CD4-positive, alpha-beta T cell treated with Interferon gamma for 1 hour (primary cell): ENCODE measurements around the gene ZMYM1.
"Not testable (repeated sequence)": the region's sequence is repeated elsewhere in the genome, so short reads cannot be mapped to it uniquely, and the experiment has no call there.

Experiments used
- DNase-seq: peaks from one replicate; pipeline ENCODE4 v3.0.0-alpha.2; 2020

The ZMYM1 gene

DNA sequence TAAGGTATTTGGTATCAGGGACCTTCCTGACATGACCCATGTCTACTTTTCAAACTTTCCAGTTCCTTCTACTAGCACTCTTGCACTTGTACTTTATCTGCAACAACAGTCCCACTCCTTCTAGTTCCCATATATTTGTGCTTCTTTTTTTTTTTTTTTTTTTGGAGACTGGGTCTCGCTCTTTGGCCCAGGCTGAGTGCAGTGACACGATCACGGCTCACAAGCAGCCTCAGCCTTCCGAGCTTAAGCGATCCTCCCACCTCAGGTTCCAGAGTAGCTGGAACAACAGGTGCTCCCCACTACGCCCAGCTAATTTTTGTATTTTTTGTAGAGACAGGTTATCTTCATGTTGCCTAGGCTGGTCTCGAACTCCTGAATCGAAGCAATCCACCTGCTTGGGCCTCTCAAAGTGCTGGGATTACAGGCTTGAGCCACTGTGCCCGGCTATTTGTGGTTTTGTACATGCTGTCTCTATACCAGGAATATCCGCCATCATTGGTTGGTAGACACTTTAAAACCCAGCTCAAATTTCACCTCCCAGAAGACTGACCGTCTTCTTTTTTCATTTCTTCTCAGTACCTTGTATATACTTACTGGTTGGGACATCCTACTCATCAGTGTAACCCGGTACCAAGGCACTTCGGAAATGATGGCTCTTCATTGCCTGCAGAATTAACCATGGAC, 1.1 kb downstream of the ZMYM1 start:
- no peak for DNase-seq

DNA sequence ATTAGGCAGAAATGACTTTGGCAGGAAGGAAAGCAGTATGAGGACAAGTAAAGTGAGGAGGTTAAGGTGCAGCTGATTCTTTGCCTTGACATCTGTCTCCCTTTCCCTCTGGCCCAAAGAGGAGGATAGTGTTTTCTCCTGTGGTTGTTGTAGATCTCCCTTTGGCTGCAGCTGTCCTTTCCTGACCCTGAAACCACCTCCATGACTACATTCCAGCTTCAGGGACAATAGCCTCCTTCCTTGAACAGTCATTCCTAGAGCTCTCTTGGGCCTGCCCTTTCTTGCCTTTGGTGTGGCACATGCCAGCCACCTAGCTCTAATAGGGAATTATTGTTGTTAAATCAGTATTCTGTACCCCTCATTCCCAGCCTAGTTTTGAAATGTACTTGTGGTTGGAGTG, 6.2 kb downstream of the ZMYM1 start:
- no peak for DNase-seq

DNA sequence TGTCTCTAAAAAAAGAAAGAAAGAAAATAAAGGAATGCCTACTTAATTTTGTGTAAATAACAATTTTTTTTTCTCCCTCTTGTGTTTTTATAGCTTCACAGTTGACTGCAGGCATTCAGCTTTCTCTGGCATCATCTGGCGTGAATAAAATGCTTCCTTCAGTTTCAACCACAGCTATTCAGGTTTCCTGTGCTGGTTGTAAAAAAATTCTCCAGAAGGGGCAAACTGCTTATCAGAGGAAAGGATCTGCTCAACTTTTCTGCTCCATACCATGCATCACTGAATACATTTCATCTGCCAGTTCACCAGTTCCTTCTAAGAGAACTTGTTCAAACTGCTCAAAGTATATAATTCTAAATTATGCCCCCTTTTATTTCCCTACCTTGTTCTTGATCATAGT, 18.0 kb downstream of the ZMYM1 start:
- DNase-seq = no peak

DNA sequence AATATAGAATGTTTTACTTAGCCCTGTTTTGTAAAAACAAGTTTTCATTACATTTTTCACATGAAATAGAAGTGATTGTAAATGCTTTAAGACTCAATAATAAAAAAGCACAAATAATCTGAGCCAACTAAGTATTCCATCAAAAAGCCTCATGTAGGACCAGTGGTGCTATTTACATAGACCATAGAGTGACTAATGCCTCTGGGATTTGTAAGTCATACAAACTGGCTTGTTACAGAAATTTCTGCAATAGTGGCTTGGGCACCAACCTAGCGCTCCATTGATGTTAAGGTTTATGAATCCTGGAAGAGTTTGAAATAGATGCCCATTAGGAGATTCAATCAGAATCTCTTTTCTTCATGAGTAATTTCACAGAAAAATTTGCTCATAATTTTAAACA, 31.9 kb downstream of the ZMYM1 start:
- DNase-seq = no peak

DNA sequence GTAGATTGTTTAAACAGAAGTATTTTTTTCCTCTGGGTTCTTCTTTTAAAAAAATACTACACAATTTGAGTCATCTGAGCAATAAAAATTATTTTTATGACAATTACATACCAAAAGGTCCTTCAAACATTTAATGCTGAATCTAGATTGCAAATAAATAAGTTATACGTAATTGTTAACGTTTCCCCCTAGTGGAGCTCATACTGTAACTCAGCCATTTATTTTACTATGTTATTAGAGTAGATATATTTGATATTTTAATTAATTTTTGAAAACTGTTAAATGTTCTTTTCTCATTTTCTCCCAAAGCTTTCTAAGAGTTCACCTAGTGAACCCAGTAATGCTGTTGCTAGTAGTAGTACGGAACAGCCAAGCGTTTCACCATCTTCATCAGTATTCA, 33.5 kb downstream of the ZMYM1 start:
- no peak for DNase-seq

DNA sequence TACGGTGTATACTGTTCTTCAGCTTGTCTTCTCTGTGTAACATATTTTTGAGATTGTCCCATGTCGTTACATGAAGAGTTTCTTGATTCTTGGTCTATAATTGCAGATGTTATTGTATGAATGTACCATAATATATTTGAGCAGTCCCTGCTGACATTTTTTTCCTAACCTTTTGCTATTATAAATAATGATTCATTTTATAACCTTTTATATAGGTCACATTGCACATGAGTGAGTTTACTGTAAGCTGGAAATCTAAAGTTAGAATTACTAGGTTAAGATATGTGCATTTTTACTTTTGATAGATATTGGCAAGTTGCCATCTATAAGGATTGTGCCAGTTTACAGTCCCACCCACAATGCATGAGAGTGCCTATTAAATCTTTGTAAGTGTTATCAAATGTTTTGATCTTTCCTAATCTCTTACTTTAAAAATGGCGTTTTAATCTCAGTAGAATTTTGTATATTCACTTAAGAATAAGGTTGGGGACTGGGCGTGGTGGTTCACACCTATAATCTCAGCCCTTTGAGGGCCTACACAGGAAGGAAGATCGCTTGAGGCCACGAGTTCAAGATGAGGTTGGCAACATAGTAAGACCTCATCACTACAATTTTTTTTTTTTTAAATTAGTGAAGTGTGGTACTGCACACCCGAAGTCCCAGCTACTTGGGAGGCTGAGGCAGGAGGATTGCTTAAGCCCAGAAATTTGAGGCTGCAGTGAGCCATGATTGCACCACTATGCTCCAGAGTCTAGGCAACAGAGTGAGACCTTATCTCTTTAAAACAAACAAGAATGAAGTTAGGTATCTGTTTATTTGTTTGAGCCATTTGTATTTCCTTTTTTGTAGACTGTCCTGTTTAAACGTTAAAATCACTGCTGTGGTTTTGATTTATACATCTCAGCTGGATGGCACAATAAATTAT, 36.5 kb downstream of the ZMYM1 start:
- no peak for DNase-seq

DNA sequence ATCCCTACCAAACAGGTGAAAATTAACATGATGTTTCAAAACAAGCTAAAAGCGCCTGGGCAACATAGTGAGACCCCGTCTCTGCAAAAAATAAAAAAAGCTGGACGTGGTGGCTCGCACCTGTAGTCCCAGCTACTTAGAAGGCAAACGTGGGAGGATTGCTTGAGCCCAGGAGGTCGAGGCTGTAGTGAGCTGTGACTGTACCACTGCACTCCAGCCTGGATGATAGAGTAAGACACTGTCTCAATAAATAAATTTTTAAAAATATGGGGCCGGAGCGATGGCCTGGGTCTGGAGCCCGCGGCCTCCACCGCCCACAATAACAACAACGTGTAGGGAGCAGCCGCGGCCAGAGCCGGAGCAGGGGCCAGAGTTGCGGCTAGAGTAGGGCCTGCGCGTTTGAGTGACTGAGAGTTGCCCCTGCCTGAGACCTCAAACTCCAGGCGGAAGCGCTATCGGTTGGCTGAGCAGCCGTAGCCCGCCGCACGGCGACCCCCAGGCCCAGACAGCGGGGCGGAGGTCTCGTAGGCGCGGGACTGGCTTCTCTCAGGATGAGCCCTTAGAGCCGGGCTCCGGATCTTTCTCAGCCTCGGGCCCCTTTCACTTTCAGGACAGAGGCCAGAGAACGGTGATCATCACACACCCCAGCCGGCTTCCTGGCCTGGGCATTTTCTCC, 41.4 kb downstream of the ZMYM1 start:
- no peak for DNase-seq

DNA sequence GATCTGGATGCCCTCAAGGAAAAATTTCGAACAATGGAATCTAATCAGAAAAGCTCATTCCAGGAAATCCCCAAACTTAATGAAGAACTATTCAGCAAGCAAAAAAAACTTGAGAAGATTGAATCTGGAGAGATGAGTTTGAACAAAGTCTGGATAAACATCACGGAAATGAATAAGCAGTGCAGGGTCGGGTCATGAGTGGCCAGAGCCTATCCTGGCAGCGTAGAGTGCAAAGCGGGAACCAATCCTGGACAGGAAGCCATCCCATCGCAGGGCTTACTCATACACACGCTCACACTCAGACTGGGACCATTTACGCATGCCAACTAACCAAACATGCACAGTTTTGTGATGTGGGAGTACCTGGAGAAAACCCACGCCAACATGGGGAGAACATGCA, 43.1 kb downstream of the ZMYM1 start:
- no peak for DNase-seq

DNA sequence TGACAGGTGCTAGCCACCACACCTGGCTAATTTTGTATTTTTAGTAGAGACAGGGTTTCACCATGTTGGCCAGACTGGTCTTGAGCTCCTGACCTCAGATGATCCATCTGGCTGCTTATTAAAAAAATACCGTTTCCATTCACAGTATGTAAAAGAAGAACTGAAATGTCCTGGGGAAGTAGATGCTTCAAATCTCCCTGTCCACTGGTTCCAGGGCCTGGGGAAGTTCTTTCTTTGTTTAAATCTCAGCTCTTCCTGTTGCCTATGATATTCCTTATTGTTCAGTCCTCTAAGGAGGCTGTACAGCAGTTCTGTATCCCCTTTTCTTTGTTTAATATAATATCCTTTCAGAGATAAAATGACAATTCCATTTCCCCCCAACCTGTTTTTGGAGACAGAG, 47.4 kb downstream of the ZMYM1 start:
- no peak for DNase-seq

DNA sequence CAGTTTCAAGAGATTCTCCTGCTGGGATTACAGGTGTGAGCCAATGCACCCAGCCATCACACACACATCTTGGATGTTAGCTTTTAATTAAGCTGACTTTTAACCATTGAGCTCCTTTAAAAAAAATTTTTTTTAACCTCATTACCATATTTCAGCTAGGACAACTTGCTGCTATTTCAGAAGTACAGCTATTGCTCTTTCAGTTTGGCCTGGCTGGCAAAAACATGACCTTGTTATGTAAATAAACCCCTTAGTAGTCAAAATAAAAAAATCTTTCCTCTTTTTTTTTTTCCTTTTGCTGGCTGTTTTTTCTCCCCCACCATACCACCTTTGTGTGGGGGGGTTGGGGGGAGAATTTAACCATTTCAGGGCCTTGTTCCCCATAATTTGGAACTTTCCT, 49.9 kb downstream of the ZMYM1 start:
- DNase-seq = no peak

DNA sequence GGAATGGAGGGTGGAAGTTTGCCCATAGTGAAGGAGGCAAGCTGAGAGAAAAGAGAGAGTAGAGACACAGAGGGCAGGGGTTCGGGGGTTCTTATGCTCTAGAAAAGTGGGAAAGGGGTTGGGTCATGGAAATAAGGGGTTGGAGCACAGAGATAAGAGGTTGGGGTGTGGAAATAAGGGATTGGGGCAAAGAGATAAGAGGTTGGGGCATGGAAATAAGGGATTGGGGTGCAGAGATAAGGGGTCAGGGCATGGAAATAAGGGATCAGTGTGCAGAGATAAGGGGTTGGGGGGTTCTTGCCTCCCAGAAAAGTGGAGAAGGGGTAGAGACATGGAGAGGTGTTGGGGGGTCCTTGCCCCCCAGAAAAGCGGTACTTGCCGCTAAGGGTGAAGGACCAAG, 57.6 kb downstream of the ZMYM1 start:
- DNase-seq = no peak

DNA sequence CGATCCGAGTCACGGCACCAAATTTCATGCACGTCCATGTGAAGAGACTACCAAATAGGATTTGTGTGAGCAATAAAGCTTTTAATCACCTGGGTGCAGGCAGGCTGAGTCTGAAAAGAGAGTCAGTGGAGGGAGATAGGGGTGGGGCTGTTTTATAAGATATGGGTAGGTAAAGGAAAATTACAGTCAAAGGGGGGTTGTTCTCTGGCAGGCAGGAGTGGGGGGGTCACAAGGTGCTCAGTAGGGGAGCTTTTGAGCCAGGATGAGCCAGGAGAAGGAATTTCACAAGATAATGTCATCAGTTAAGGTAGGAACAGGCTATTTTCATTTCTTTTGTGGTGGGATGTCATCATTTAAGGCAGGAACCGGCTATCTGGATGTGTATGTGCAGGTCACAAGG, 58.4 kb downstream of the ZMYM1 start:
- DNase-seq = not testable (repeated sequence)

DNA sequence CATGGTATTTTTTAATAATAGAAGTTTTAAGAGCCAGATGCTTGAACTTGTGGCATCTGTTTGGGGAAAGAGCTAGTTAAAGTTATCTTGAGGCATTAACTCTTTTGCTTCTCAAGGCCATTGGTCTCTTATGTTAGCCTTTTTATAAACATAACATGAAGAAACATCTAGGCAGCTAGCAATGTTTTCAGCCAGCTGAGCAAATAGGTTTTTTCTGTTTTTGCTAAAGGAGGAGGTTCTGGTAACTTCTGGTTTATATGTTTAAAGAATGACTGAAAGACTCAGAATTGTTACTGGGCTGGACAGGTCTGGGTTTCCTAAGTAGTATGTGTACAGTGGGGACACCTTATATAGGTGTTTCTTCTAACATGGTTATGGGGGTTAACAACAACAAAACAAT, 63.1 kb downstream of the ZMYM1 start:
- not testable (repeated sequence) for DNase-seq

DNA sequence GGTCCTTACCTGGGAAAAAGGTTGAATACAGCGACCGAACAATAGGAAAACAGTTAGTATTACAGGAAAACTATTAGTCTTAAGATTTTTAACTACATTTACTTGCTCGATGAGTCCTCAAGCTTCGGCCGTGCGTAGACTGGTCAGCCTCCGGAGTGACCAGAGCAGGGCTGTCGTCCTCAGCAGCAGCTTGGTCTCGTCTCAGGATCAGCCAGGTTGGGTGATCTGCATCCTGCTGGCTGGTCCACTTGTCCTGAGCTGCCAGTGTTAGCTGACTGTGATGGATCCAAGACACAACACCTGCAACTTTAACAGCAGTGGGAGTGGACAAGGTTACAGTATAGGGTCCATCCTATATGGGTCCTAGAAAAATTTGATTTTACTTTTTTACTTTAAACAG, 63.5 kb downstream of the ZMYM1 start:
- not testable (repeated sequence) for DNase-seq

DNA sequence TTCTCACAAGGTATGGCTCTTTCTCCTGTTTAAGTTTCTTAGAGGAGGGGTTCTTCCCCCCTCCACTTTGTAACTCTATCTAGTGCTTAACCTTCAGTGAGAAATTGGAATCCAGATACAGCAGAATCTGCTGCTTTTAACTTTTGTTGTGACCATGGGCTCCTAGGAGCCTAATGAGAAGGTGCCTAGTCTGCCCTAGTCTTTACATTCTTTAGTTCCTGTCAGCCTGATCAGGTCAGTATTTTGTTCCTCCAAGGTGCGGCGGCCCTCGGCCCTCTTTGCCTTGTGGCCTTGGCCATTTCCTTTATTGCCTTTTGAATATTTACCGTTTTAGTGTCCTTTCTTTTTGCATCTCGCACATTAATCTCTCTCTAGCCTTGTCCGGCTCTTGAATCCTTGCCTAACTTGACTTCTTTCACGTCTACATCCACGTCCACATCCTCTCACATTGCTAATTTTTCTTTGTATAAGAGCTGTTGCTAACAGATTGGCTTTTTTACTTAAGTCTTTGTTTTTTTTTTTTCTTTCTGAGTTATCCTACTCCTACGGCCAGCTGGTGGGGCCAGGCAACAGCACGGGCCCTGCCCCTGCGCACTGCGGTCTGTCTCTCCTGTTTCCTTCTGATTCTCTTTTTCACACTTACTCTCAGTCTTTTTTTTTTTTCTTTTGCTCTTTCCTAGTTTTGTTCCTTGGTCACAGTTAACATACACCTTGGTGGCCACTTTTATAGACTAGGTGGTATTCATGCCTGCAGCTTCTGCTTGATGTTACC, 64.7 kb downstream of the ZMYM1 start:
- DNase-seq = no peak

DNA sequence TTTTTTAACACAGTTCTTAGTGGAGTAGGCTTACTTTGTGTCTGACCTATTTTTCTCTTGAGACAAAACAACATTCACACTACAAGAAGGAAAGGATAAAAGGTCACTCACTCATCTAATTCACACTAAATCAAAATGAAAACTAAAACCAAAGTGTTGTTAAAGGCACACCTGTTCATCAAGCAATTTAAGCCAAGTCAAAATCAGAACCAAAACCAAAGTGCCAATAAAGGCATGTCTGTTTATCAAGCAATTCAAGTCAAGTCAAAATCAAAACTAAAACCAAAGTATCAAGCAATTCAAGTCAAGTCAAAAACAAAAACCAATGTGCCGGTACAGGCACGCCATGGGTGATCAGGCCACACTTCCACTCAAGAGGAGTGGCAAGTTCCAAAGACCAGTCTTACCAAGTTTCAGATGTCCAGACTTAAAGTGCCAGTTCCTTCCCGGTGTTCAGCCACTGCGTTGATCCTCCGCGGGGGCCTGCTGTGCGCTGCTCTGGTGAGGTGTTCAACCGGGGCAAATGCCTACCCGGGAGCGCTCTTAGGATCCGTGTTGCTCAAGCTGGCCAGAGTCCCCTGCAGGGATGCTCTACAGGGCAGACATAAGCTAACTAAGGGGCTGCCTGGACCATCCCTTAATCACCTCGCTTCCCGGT, 66.8 kb downstream of the ZMYM1 start:
- DNase-seq = not testable (repeated sequence)

DNA sequence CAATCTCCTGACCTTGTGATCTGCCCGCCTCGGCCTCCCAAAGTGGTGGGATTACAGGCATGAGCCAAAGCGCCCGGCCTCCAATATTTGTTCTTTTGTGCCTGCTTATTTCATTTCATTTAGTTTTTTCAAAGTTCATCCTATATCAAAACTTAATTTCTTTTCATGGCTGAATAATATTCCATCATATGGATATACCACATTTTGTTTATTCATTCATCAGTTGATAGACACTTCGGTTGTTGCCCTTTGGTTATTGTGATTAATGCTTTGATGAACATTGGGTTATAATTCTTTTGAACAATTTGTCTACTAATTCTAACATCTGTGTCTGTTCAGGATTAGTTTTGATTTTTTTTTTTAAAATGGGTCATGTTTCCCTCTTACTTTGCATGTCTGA, 72.0 kb downstream of the ZMYM1 start:
- DNase-seq = no peak

DNA sequence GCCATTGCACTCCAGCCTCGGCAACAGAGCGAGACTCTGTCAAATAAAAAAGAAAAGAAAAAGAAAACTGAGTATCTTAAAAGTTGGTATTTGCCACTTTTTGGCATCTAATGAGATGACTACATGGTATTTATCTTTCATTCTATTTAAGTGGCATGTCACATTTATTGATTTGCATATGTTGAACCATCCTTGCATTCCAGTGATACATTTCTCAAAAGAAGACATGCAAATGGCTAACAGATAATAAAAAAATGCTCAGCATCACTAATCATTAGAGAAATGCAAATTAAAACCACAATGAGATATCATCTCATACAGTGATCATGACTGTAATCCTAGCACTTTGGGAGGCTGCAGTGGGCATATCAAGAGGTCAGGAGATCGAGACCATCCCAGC, 85.7 kb downstream of the ZMYM1 start:
- DNase-seq = no peak
